ENCODE data around the gene SPOCD1.

The SPOCD1 gene

DNA sequence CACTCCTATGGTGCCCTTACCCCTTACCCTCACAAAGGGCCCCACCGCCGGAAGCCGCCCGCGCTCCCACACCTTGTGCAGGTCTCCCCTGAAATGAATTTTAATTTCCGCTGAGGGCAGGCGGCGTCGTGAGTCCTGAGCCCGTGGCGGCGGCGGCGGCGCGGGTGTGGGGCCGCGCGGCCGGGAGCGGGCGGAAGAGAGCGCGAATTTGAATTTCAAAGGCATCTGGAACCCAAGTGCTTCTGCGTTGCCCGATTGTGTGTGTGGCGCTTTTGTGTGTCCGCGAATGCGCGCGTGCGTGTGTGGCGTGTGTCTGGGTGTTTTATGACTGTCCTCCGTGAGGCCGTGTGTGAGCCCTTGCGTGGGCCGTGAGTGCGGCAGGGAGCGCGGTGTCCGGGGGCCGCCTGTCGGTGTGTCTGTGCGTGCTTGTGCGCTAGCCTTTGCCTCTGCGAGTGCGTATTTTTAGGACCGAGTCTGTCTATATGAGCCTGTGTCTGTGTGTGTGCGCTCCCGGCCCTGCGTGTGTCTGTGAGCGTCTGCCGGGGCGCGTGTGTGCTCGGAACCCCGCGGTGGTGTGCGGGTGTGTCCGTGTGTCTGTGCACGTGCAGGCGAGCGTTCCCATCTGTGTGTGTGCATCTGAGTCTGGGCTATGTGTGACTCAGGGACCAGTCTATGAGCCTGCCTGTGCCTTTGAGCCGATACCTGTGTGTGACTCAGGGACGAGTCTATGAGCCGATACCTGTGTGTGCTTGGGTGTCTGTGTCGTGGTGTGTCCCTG, 43.7 kb downstream of the SPOCD1 start:
- Histone ChIP-seq H3K9me3 (ENCODE audit: control insufficient read depth, low read length) (no peaks in the 10 kb centered on the region), H3K4me3 (ENCODE audit: extremely low read depth, insufficient read depth, low read length, poor library complexity, severe bottlenecking) (peak overlapping the region; percentile 9), H3K36me3 (ENCODE audit: control insufficient read depth, insufficient read depth, low read length) (no peaks in the 10 kb centered on the region), H3K4me1 (ENCODE audit: control insufficient read depth, insufficient read depth, low read length, poor library complexity, severe bottlenecking) (peaks cover 25% of the 10 kb centered on the region), H3K27ac (ENCODE audit: low read depth, low read length, severe bottlenecking) (no peak overlapping the region)
- WGBS, 2 experiments (ENCODE audit: insufficient coverage in 2 of 2) = 7% methylated on average over 62 to 64 of the region's 68 CpGs

GRCh38 chr1:31769720-31770390, 46.0 kb downstream of the SPOCD1 start:
- peaks cover 25% of the 10 kb centered on the region for H3K4me1 ChIP-seq (ENCODE audit: control insufficient read depth, insufficient read depth, low read length, poor library complexity, severe bottlenecking)
- WGBS, 2 experiments (ENCODE audit: insufficient coverage in 2 of 2) = 35 to 52% methylated on average over 5 to 12 of the region's 12 CpGs
- no peaks in the 10 kb centered on the region for H3K36me3 ChIP-seq (ENCODE audit: control insufficient read depth, insufficient read depth, low read length)
- H3K9me3 ChIP-seq (ENCODE audit: control insufficient read depth, low read length) = no peaks in the 10 kb centered on the region
- H3K4me3 ChIP-seq (ENCODE audit: extremely low read depth, insufficient read depth, low read length, poor library complexity, severe bottlenecking) = no peak overlapping the region
- H3K27ac ChIP-seq (ENCODE audit: low read depth, low read length, severe bottlenecking) = no peak overlapping the region

GRCh38 chr1:31768939-31769704, 46.7 kb downstream of the SPOCD1 start:
- no peaks in the 10 kb centered on the region for H3K9me3 ChIP-seq (ENCODE audit: control insufficient read depth, low read length)
- no peak overlapping the region for H3K4me3 ChIP-seq (ENCODE audit: extremely low read depth, insufficient read depth, low read length, poor library complexity, severe bottlenecking)
- no peak overlapping the region for H3K27ac ChIP-seq (ENCODE audit: low read depth, low read length, severe bottlenecking)
- 74 to 77% methylated on average over 5 of the region's 5 CpGs for WGBS, 2 experiments (ENCODE audit: insufficient coverage in 2 of 2)
- H3K36me3 ChIP-seq (ENCODE audit: control insufficient read depth, insufficient read depth, low read length) = no peaks in the 10 kb centered on the region
- peaks cover 25% of the 10 kb centered on the region for H3K4me1 ChIP-seq (ENCODE audit: control insufficient read depth, insufficient read depth, low read length, poor library complexity, severe bottlenecking)

- Histone ChIP-seq H3K27ac (ENCODE audit: low read depth, low read length, severe bottlenecking) (no peak overlapping the region), H3K4me1 (ENCODE audit: control insufficient read depth, insufficient read depth, low read length, poor library complexity, severe bottlenecking) (peaks cover 23% of the 10 kb centered on the region), H3K4me3 (ENCODE audit: extremely low read depth, insufficient read depth, low read length, poor library complexity, severe bottlenecking) (no peak overlapping the region), H3K36me3 (ENCODE audit: control insufficient read depth, insufficient read depth, low read length) (no peaks in the 10 kb centered on the region), H3K9me3 (ENCODE audit: control insufficient read depth, low read length) (no peaks in the 10 kb centered on the region)
- 75% methylated on average over 2 of the region's 2 CpGs for WGBS, 2 experiments (ENCODE audit: insufficient coverage in 2 of 2)
Observed at GRCh38 chr1:31768407-31768907, 47.4 kb downstream of the SPOCD1 start.

- no peak overlapping the region for H3K4me3 ChIP-seq (ENCODE audit: extremely low read depth, insufficient read depth, low read length, poor library complexity, severe bottlenecking)
- no peaks in the 10 kb centered on the region for H3K36me3 ChIP-seq (ENCODE audit: control insufficient read depth, insufficient read depth, low read length)
- no peak overlapping the region for H3K27ac ChIP-seq (ENCODE audit: low read depth, low read length, severe bottlenecking)
- H3K9me3 ChIP-seq (ENCODE audit: control insufficient read depth, low read length) = no peaks in the 10 kb centered on the region
- peaks cover 22% of the 10 kb centered on the region for H3K4me1 ChIP-seq (ENCODE audit: control insufficient read depth, insufficient read depth, low read length, poor library complexity, severe bottlenecking)
- WGBS, 2 experiments (ENCODE audit: insufficient coverage in 2 of 2) = 81 to 87% methylated on average over 7 of the region's 7 CpGs
Observed at GRCh38 chr1:31767225-31767624, 48.6 kb downstream of the SPOCD1 start.

- Histone ChIP-seq H3K9me3 (ENCODE audit: control insufficient read depth, low read length) (no peaks in the 10 kb centered on the region), H3K4me1 (ENCODE audit: control insufficient read depth, insufficient read depth, low read length, poor library complexity, severe bottlenecking) (peaks cover 26% of the 10 kb centered on the region)
Observed at GRCh38 chr1:31765516-31765915, 50.3 kb downstream of the SPOCD1 start.

DNA sequence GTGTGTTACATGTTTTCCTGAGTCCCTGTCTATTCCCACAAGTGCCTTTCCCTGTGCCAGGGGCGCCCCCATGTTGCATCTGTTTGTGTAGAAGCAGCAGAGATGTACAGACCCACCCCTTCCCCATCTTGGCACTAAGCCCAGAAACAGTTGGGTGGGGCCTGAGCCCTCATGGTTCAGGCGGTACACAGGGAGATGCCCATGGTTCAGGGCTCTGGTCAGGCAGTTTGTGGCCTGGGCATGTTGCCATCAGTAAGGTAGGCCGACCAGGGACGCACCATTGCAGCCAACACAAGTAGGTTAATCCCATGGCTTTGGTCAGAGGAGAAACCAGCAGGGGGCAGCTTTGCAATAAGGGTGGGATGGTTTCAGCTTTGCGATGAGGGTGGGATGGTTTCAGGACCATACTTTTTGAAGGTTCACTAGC, 50.8 kb downstream of the SPOCD1 start:
- H3K4me3 ChIP-seq (ENCODE audit: extremely low read depth, insufficient read depth, low read length, poor library complexity, severe bottlenecking) = no peak overlapping the region
- H3K9me3 ChIP-seq (ENCODE audit: control insufficient read depth, low read length) = no peaks in the 10 kb centered on the region
- H3K36me3 ChIP-seq (ENCODE audit: control insufficient read depth, insufficient read depth, low read length) = no peaks in the 10 kb centered on the region
- no peak overlapping the region for H3K27ac ChIP-seq (ENCODE audit: low read depth, low read length, severe bottlenecking)
- H3K4me1 ChIP-seq (ENCODE audit: control insufficient read depth, insufficient read depth, low read length, poor library complexity, severe bottlenecking) = peaks cover 26% of the 10 kb centered on the region
- WGBS, 2 experiments (ENCODE audit: insufficient coverage in 2 of 2) = 43 to 71% methylated on average over 5 of the region's 5 CpGs

More at GRCh38 chr1:31765516-31765915, 50.3 kb downstream of the SPOCD1 start:
- no peak overlapping the region for H3K27ac ChIP-seq (ENCODE audit: low read depth, low read length, severe bottlenecking)
- 74 to 92% methylated on average over 3 to 4 of the region's 6 CpGs for WGBS, 2 experiments (ENCODE audit: insufficient coverage in 2 of 2)
- no peaks in the 10 kb centered on the region for H3K36me3 ChIP-seq (ENCODE audit: control insufficient read depth, insufficient read depth, low read length)
- H3K4me3 ChIP-seq (ENCODE audit: extremely low read depth, insufficient read depth, low read length, poor library complexity, severe bottlenecking) = no peak overlapping the region

DNA sequence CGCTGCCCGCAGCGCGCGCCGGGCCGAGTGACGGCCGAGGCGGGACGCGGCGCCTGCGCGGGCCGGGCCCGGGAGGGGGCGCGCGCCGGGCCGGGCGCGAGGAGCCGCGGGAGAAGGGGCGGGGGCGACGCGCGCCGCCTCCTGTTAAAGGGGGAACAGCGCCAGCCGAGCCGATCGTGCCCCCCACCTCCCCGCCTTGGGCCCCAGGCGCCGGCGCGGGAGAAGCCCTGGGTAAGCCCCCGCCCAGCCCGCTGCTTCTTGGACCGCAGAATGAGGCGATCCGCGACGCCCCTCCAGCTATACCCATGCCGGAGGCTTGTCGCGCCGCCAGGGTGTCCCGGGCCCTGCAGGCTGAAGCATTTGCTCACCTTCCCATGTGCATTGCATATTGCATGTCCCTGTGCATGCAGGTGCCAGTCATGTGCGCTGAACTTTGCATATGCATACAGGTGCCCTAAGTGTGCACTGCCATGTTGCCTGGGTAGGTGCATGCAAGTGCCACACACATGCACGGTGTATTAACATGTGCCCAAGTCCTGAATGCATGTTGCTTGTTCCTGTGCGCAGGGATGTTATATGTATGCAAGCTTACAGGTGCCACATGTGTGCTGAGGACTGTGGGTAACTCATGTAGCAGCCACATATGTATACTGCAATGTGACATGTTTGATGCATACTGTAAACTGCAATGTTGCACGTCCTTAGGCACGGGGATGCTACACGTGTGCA, 51.3 kb downstream of the SPOCD1 start, which contains the start of gene ADGRB2:
Gene ADGRB2, minus strand, starts transcription at position 29 of the 729 bp plus-strand sequence. CDS start 7,119 bp downstream, outside the sequence.
- H3K4me1 ChIP-seq (ENCODE audit: control insufficient read depth, insufficient read depth, low read length, poor library complexity, severe bottlenecking) = peaks cover 30% of the 10 kb centered on the region
- 8 to 9% methylated on average over 51 to 56 of the region's 59 CpGs for WGBS, 2 experiments (ENCODE audit: insufficient coverage in 2 of 2)
- H3K9me3 ChIP-seq (ENCODE audit: control insufficient read depth, low read length) = no peaks in the 10 kb centered on the region
- H3K4me3 ChIP-seq (ENCODE audit: extremely low read depth, insufficient read depth, low read length, poor library complexity, severe bottlenecking) = peak within 1 kb of the TSS; percentile 56
- H3K27ac ChIP-seq (ENCODE audit: low read depth, low read length, severe bottlenecking) = no peak within 1 kb of the TSS
- no peaks in the 10 kb centered on the region for H3K36me3 ChIP-seq (ENCODE audit: control insufficient read depth, insufficient read depth, low read length)

DNA sequence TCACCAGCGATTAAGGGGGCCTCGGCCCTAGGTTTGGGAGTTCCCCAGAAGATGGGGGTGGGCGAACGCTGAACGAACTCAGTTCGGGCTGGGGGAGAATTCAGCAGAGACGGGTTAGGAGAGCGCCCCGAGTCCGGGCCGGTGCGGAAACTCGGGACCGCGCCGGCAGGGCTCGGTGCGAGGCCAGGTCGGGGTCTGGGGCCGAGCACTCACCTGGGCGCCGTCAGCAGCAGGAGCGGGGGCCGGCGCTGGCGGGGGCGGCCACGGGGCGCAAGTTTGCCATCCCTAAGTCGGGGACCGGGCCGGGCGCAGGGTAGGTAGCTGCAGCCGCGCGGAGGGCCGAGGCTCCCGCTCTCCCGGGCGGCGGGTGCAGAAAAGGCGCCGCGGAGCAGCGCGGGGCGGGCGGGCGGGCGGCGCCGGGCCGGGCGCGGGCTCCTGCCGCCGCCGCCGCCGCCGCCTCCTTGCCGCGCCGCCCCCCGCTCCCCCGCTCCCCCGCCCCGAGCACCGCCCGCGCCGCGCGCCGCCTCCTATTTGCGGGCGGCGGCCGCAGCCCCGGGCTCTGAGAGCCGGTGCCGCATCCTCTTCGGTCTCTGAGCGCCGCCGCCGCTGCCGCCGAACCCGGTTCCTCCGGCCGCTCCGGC, 52.0 kb downstream of the SPOCD1 start:
- Histone ChIP-seq H3K9me3 (ENCODE audit: control insufficient read depth, low read length) (no peaks in the 10 kb centered on the region), H3K4me1 (ENCODE audit: control insufficient read depth, insufficient read depth, low read length, poor library complexity, severe bottlenecking) (peaks cover 36% of the 10 kb centered on the region), H3K4me3 (ENCODE audit: extremely low read depth, insufficient read depth, low read length, poor library complexity, severe bottlenecking) (peak overlapping the region; percentile 56), H3K36me3 (ENCODE audit: control insufficient read depth, insufficient read depth, low read length) (no peaks in the 10 kb centered on the region), H3K27ac (ENCODE audit: low read depth, low read length, severe bottlenecking) (no peak overlapping the region)
- 0% methylated on average over 48 to 60 of the region's 93 CpGs for WGBS, 2 experiments (ENCODE audit: insufficient coverage in 2 of 2)
